Measurements from ENCODE around the gene ENTPD5.

The ENTPD5 gene

DNA sequence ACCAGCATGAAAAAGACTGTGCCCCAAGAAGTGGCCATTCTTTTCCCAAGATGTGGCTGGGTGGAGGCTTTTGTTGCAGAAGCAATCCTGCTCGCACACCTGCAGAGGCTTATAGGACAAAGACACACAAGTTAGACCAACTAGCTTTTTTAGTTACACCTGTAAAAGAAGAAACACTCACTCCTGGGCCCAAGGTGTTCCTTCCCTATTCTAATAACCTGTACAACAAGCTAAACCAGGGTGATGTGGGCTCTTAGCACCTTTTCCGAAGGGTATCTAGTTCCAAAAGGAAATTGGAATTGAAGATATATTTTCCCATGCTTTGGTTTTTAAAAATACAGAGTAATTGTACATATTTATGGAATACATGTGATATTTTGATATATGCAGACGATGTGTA, 31.0 kb downstream of the ENTPD5 start:
- H3K9me3 ChIP-seq (ENCODE audit: control insufficient read depth in 2 of 2, low read length in 2 of 2): no peaks in the 10 kb centered on the region
- peaks cover 0 to 6% of the 10 kb centered on the region in 2 donors for H3K4me1 ChIP-seq (ENCODE audit: control insufficient read depth in 2 of 2, insufficient read depth in 2 of 2, low read length in 2 of 2)
- H3K36me3 ChIP-seq (ENCODE audit: control insufficient read depth in 2 of 2, insufficient read depth in 2 of 2, low read length in 2 of 2): peaks cover 30 to 36% of the 10 kb centered on the region in 2 donors
- no peaks in the 10 kb centered on the region for H3K27me3 ChIP-seq (ENCODE audit: control insufficient read depth in 2 of 2, insufficient read depth in 2 of 2, low read length in 2 of 2)
- H3K9ac ChIP-seq (ENCODE audit: low read depth in 1 of 2, low read length in 2 of 2): no peak overlapping the region
- no peak overlapping the region for H3K4me3 ChIP-seq (ENCODE audit: low read length in 2 of 2)
- peak overlapping the region in 1 of 2 donors; percentile 14 for H3K27ac ChIP-seq (ENCODE audit: low read depth in 2 of 2, low read length in 2 of 2)

DNA sequence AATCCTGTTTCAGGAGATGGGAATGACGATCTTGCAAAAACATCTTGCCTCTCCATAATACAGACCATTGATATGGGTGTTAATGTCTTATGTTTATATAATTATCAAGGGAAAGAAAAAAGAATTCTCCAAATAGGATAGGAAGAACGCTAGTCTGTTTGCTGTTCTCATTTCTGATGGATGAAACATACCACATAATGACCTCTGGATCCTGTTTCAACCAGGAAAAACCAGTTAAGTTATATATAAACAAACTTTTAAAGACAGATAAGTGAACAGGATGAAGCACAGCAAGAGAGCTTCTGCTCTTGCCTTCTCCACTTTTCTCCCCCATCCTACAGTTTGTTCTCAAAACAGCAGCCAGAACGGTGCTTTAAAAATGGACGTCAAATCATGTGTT, 41.2 kb downstream of the ENTPD5 start:
- no peaks in the 10 kb centered on the region for H3K9me3 ChIP-seq (ENCODE audit: control insufficient read depth in 2 of 2, low read length in 2 of 2)
- H3K36me3 ChIP-seq (ENCODE audit: control insufficient read depth in 2 of 2, insufficient read depth in 2 of 2, low read length in 2 of 2): peaks cover 36 to 38% of the 10 kb centered on the region in 2 donors
- H3K27me3 ChIP-seq (ENCODE audit: control insufficient read depth in 2 of 2, insufficient read depth in 2 of 2, low read length in 2 of 2): no peaks in the 10 kb centered on the region
- peak overlapping the region in 1 of 2 donors; percentile 69 for H3K27ac ChIP-seq (ENCODE audit: low read depth in 2 of 2, low read length in 2 of 2)
- H3K4me1 ChIP-seq (ENCODE audit: control insufficient read depth in 2 of 2, insufficient read depth in 2 of 2, low read length in 2 of 2): peaks cover 0 to 36% of the 10 kb centered on the region in 2 donors
- H3K4me3 ChIP-seq (ENCODE audit: low read length in 2 of 2): no peak overlapping the region
- no peak overlapping the region for H3K9ac ChIP-seq (ENCODE audit: low read depth in 1 of 2, low read length in 2 of 2)

DNA sequence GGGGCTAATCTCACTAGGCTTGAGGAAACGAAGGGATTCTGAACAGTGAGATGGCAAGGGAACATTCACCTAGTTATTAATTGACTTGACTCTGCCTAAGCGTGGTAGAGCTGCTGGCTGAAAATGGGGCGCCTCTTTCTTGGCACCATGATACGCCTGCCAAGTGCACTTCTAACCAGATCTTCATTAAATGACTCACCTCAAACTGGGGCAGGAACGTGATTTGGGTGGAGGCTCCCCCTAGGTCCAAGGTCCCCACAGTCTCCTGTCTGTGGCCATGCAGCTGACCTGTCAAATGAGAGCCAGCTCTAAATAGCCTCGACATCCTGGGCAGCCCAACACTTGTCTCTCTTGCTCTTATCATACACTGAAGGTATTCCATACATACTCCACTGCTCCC, 43.0 kb downstream of the ENTPD5 start:
- Histone ChIP-seq H3K4me1 (ENCODE audit: control insufficient read depth in 2 of 2, insufficient read depth in 2 of 2, low read length in 2 of 2) (peaks cover 0 to 45% of the 10 kb centered on the region in 2 donors), H3K9me3 (ENCODE audit: control insufficient read depth in 2 of 2, low read length in 2 of 2) (no peaks in the 10 kb centered on the region)

DNA sequence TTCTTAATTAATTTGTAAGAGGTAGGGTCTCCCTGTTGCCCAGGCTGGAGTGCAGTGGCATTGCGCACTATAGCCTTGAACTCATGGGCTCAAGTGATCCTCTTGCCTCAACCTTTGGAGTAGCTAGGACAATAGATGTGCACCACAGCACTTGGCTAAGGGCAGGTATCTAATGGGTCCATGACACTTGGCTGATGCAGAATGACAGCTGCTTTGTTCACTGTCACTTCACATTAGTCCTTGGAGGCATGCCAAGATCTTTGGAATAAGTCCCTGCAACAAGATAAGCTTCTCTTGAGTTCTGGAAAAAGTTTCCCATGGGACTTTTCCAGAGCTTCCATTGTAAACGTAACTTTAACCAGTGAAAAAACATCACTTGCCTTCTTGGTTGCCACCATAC, 45.6 kb downstream of the ENTPD5 start:
- H3K27me3 ChIP-seq (ENCODE audit: control insufficient read depth in 2 of 2, insufficient read depth in 2 of 2, low read length in 2 of 2): no peaks in the 10 kb centered on the region
- no peak overlapping the region for H3K4me3 ChIP-seq (ENCODE audit: low read length in 2 of 2)
- peaks cover 0 to 40% of the 10 kb centered on the region in 2 donors for H3K4me1 ChIP-seq (ENCODE audit: control insufficient read depth in 2 of 2, insufficient read depth in 2 of 2, low read length in 2 of 2)
- H3K9me3 ChIP-seq (ENCODE audit: control insufficient read depth in 2 of 2, low read length in 2 of 2): no peaks in the 10 kb centered on the region
- H3K9ac ChIP-seq (ENCODE audit: low read depth in 1 of 2, low read length in 2 of 2): no peak overlapping the region
- peaks cover 59 to 62% of the 10 kb centered on the region in 2 donors for H3K36me3 ChIP-seq (ENCODE audit: control insufficient read depth in 2 of 2, insufficient read depth in 2 of 2, low read length in 2 of 2)
- H3K27ac ChIP-seq (ENCODE audit: low read depth in 2 of 2, low read length in 2 of 2): peak overlapping the region in 1 of 2 donors; percentile 0

More for the DNA sequence above, 43.0 kb downstream of the ENTPD5 start:
- Histone ChIP-seq H3K27ac (ENCODE audit: low read depth in 2 of 2, low read length in 2 of 2) (no peak overlapping the region), H3K36me3 (ENCODE audit: control insufficient read depth in 2 of 2, insufficient read depth in 2 of 2, low read length in 2 of 2) (peaks cover 43 to 47% of the 10 kb centered on the region in 2 donors), H3K9ac (ENCODE audit: low read depth in 1 of 2, low read length in 2 of 2) (no peak overlapping the region), H3K27me3 (ENCODE audit: control insufficient read depth in 2 of 2, insufficient read depth in 2 of 2, low read length in 2 of 2) (no peaks in the 10 kb centered on the region), H3K4me3 (ENCODE audit: low read length in 2 of 2) (no peak overlapping the region)

DNA sequence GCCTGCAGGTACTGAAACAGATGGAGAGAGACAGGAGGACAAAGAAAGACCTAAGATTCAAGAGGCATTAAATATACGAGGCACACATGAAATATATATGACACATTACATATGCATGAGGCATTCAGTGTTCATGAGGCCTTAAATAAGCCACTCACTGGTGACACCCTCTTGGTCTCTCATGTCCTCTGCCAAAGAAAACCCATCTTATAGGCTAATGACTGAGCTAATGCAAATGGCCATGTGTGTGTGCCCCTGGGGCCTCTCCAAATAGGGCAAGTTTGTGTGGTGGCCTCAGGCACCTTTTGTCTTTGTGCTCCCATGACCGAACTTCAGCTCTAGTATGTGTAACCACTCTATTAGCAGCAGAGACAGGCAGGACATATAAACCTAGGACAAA, 50.2 kb downstream of the ENTPD5 start:
- peaks cover 67 to 69% of the 10 kb centered on the region in 2 donors for H3K36me3 ChIP-seq (ENCODE audit: control insufficient read depth in 2 of 2, insufficient read depth in 2 of 2, low read length in 2 of 2)

DNA sequence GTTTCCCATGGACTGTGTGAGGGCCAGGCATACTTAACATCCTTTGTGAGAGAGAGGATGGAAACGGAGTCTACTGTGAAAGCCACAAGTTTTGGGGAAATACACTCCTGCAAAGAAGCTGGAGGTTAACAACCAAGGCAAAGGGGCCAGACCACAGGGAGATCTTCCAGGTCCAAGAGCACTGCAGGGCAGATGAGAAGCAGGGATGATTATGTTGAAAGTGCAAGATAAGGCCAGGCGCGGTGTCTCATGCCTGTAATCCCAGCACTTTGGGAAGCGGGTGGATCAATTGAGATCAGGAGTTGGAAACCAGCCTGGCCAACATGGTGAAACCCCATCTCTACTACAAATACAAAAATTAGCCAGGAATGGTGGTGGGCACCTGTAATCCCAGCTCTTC, 53.9 kb downstream of the ENTPD5 start:
- Histone ChIP-seq H3K9me3 (ENCODE audit: control insufficient read depth in 2 of 2, low read length in 2 of 2) (no peaks in the 10 kb centered on the region), H3K9ac (ENCODE audit: low read depth in 1 of 2, low read length in 2 of 2) (no peak overlapping the region), H3K27me3 (ENCODE audit: control insufficient read depth in 2 of 2, insufficient read depth in 2 of 2, low read length in 2 of 2) (no peaks in the 10 kb centered on the region), H3K36me3 (ENCODE audit: control insufficient read depth in 2 of 2, insufficient read depth in 2 of 2, low read length in 2 of 2) (peaks cover 77 to 78% of the 10 kb centered on the region in 2 donors), H3K4me3 (ENCODE audit: low read length in 2 of 2) (no peak overlapping the region), H3K4me1 (ENCODE audit: control insufficient read depth in 2 of 2, insufficient read depth in 2 of 2, low read length in 2 of 2) (no peaks in the 10 kb centered on the region), H3K27ac (ENCODE audit: low read depth in 2 of 2, low read length in 2 of 2) (no peak overlapping the region)

More for the DNA sequence above, 50.2 kb downstream of the ENTPD5 start:
- no peak overlapping the region for H3K4me3 ChIP-seq (ENCODE audit: low read length in 2 of 2)
- no peak overlapping the region for H3K27ac ChIP-seq (ENCODE audit: low read depth in 2 of 2, low read length in 2 of 2)
- H3K9me3 ChIP-seq (ENCODE audit: control insufficient read depth in 2 of 2, low read length in 2 of 2): no peaks in the 10 kb centered on the region
- H3K9ac ChIP-seq (ENCODE audit: low read depth in 1 of 2, low read length in 2 of 2): no peak overlapping the region
- H3K4me1 ChIP-seq (ENCODE audit: control insufficient read depth in 2 of 2, insufficient read depth in 2 of 2, low read length in 2 of 2): peaks cover 0 to 18% of the 10 kb centered on the region in 2 donors
- no peaks in the 10 kb centered on the region for H3K27me3 ChIP-seq (ENCODE audit: control insufficient read depth in 2 of 2, insufficient read depth in 2 of 2, low read length in 2 of 2)

DNA sequence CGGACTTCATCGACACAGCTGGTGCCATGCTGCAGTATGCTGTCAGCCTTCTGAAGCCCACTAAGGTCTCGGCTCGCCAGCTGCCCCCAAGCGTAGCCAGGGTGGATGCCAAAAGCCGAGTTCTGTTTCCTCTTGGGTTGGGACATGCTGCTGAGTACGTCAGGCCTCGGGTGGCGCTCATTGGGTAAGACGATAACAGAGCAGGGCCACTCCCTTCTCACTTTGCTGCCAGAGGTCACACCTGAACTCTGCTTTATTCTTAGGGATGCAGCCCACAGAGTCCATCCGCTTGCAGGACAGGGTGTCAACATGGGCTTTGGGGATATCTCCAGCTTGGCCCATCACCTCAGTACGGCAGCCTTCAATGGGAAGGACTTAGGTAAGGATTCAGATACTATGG, 57.9 kb downstream of the ENTPD5 start:
- Histone ChIP-seq H3K9ac (ENCODE audit: low read depth in 1 of 2, low read length in 2 of 2) (no peak overlapping the region), H3K27me3 (ENCODE audit: control insufficient read depth in 2 of 2, insufficient read depth in 2 of 2, low read length in 2 of 2) (no peaks in the 10 kb centered on the region), H3K36me3 (ENCODE audit: control insufficient read depth in 2 of 2, insufficient read depth in 2 of 2, low read length in 2 of 2) (peaks cover 67 to 78% of the 10 kb centered on the region in 2 donors), H3K4me3 (ENCODE audit: low read length in 2 of 2) (no peak overlapping the region), H3K27ac (ENCODE audit: low read depth in 2 of 2, low read length in 2 of 2) (no peak overlapping the region), H3K4me1 (ENCODE audit: control insufficient read depth in 2 of 2, insufficient read depth in 2 of 2, low read length in 2 of 2) (no peaks in the 10 kb centered on the region), H3K9me3 (ENCODE audit: control insufficient read depth in 2 of 2, low read length in 2 of 2) (no peaks in the 10 kb centered on the region)

DNA sequence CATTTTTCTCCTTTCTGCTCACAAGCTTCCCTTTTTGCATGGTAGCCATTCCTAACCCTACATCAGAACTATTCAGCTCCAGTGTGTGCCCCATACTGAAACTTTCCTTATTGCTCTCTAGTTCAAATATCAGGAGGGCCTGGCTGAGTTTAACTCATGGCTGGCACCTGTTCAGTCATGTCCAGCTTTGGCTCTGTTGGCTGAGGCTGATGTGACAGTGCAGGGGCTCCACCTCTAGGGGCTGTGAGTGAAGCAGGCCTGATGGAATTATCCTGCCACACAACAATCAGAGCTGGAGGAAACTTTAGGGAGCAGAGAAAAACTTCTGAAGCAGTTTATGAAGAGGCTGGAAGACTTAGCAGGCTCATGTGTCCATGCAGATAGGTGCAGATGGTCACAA, 60.5 kb downstream of the ENTPD5 start:
- peaks cover 62 to 67% of the 10 kb centered on the region in 2 donors for H3K36me3 ChIP-seq (ENCODE audit: control insufficient read depth in 2 of 2, insufficient read depth in 2 of 2, low read length in 2 of 2)
- no peak overlapping the region for H3K4me3 ChIP-seq (ENCODE audit: low read length in 2 of 2)
- H3K4me1 ChIP-seq (ENCODE audit: control insufficient read depth in 2 of 2, insufficient read depth in 2 of 2, low read length in 2 of 2): no peaks in the 10 kb centered on the region
- H3K9ac ChIP-seq (ENCODE audit: low read depth in 1 of 2, low read length in 2 of 2): no peak overlapping the region
- H3K27me3 ChIP-seq (ENCODE audit: control insufficient read depth in 2 of 2, insufficient read depth in 2 of 2, low read length in 2 of 2): no peaks in the 10 kb centered on the region
- H3K27ac ChIP-seq (ENCODE audit: low read depth in 2 of 2, low read length in 2 of 2): no peak overlapping the region
- no peaks in the 10 kb centered on the region for H3K9me3 ChIP-seq (ENCODE audit: control insufficient read depth in 2 of 2, low read length in 2 of 2)

DNA sequence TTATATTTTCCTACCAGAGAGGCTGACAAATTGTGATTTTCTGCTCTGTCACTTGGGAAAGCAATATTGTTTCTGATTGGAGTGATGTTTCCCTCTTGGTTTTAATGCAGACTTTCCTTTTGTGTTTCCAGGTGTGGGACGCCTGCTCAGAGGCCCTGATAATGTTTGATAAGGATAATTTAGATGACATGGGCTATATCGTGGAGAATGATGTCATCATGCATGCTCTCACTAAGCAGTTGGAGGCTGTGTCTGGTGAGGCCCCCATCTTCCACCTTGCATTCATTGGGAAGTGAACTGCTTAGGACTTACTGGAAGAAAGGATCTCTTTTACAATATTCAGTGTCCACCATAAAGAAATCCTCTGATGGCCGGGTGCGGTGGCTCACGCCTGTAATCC, 63.4 kb downstream of the ENTPD5 start:
- Histone ChIP-seq H3K9ac (ENCODE audit: low read depth in 1 of 2, low read length in 2 of 2) (no peak overlapping the region), H3K4me3 (ENCODE audit: low read length in 2 of 2) (no peak overlapping the region)

DNA sequence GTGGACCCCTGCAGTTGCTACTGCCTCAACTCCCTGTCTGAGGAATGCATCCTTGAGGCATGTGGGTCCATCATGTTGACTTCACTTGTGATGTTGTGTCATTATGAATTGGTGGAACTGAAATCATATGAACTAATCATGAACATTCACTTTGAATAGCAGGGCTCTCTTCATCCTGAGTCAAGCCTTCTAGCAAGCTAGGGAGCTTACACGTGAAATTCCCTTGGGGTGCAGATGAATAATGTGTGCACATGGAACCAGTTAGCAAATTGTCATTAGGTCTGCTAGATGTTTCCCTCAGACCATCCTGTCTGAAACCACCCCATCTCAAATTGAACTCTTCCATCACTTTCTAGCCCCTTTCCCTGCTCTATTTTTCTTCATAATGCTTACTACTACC, 65.4 kb downstream of the ENTPD5 start:
- peaks cover 7 to 10% of the 10 kb centered on the region in 2 donors for H3K4me1 ChIP-seq (ENCODE audit: control insufficient read depth in 2 of 2, insufficient read depth in 2 of 2, low read length in 2 of 2)
- no peak overlapping the region for H3K4me3 ChIP-seq (ENCODE audit: low read length in 2 of 2)
- no peak overlapping the region for H3K27ac ChIP-seq (ENCODE audit: low read depth in 2 of 2, low read length in 2 of 2)
- H3K36me3 ChIP-seq (ENCODE audit: control insufficient read depth in 2 of 2, insufficient read depth in 2 of 2, low read length in 2 of 2): peaks cover 27 to 29% of the 10 kb centered on the region in 2 donors
- H3K9ac ChIP-seq (ENCODE audit: low read depth in 1 of 2, low read length in 2 of 2): no peak overlapping the region
- no peaks in the 10 kb centered on the region for H3K27me3 ChIP-seq (ENCODE audit: control insufficient read depth in 2 of 2, insufficient read depth in 2 of 2, low read length in 2 of 2)
- H3K9me3 ChIP-seq (ENCODE audit: control insufficient read depth in 2 of 2, low read length in 2 of 2): no peaks in the 10 kb centered on the region

More for the DNA sequence above, 63.4 kb downstream of the ENTPD5 start:
- no peaks in the 10 kb centered on the region for H3K27me3 ChIP-seq (ENCODE audit: control insufficient read depth in 2 of 2, insufficient read depth in 2 of 2, low read length in 2 of 2)
- H3K36me3 ChIP-seq (ENCODE audit: control insufficient read depth in 2 of 2, insufficient read depth in 2 of 2, low read length in 2 of 2): peaks cover 40 to 45% of the 10 kb centered on the region in 2 donors
- no peaks in the 10 kb centered on the region for H3K9me3 ChIP-seq (ENCODE audit: control insufficient read depth in 2 of 2, low read length in 2 of 2)
- peaks cover 3 to 4% of the 10 kb centered on the region in 2 donors for H3K4me1 ChIP-seq (ENCODE audit: control insufficient read depth in 2 of 2, insufficient read depth in 2 of 2, low read length in 2 of 2)
- no peak overlapping the region for H3K27ac ChIP-seq (ENCODE audit: low read depth in 2 of 2, low read length in 2 of 2)
